GM10248 (cell line): ENCODE results near the gene TANC1.

Source experiments
- CTCF ChIA-PET: fragments of 300-600 bp; sonication (Branson Sonifier 250); formaldehyde crosslinking; extraction: SDS; loops from one replicate; lab custom pipeline; 2021; ENCODE audit warnings: antibody characterized with exemption; lab: Yijun Ruan, JAX
- POLR2A ChIA-PET: fragments of 350-650 bp; sonication (Branson Sonifier 250); formaldehyde crosslinking; extraction: SDS; loops from one replicate; lab custom pipeline; 2020; ENCODE audit warnings: antibody characterized with exemption; lab: Yijun Ruan, JAX
- DNase-seq: peaks from one replicate; pipeline ENCODE4 v3.0.0; 2012; ENCODE audit errors: extremely low spot score
- TF ChIP-seq, protein P1 (sequence below): IDR thresholded peaks from 2 replicates; pipeline ENCODE4 v1.5.1; 2012; ENCODE audit warnings: mild to moderate bottlenecking, low read depth; ENCODE audit errors: extremely low read depth, missing control alignments, control extremely low read depth

The TANC1 gene

GRCh38 chr2:159077869-159078268 lies 109.4 kb downstream of the TANC1 start:
- TF ChIP-seq, protein P1, sequence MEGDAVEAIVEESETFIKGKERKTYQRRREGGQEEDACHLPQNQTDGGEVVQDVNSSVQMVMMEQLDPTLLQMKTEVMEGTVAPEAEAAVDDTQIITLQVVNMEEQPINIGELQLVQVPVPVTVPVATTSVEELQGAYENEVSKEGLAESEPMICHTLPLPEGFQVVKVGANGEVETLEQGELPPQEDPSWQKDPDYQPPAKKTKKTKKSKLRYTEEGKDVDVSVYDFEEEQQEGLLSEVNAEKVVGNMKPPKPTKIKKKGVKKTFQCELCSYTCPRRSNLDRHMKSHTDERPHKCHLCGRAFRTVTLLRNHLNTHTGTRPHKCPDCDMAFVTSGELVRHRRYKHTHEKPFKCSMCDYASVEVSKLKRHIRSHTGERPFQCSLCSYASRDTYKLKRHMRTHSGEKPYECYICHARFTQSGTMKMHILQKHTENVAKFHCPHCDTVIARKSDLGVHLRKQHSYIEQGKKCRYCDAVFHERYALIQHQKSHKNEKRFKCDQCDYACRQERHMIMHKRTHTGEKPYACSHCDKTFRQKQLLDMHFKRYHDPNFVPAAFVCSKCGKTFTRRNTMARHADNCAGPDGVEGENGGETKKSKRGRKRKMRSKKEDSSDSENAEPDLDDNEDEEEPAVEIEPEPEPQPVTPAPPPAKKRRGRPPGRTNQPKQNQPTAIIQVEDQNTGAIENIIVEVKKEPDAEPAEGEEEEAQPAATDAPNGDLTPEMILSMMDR, result no peak
- POLR2A ChIA-PET, result no interaction called here
- CTCF ChIA-PET, result no interaction called here

GRCh38 chr2:159078443-159078842 lies 110.0 kb downstream of the TANC1 start:
- ChIA-PET CTCF (no interaction called here), POLR2A (no interaction called here)
- TF ChIP-seq, protein P1, result no peak
- DNase-seq, result no peak

More at GRCh38 chr2:159077869-159078268, 109.4 kb downstream of the TANC1 start:
- DNase-seq, result no peak

- no peak for DNase-seq
- TF ChIP-seq, protein P1, result no peak
- ChIA-PET POLR2A (no interaction called here), CTCF (interaction anchor here (1.2 kb wide), 1 partner anchor 38 kb away, joined by 3 read pairs; no protein-coding TSS in a partner anchor)
Observed at GRCh38 chr2:159080641-159081040, 112.2 kb downstream of the TANC1 start.

DNA sequence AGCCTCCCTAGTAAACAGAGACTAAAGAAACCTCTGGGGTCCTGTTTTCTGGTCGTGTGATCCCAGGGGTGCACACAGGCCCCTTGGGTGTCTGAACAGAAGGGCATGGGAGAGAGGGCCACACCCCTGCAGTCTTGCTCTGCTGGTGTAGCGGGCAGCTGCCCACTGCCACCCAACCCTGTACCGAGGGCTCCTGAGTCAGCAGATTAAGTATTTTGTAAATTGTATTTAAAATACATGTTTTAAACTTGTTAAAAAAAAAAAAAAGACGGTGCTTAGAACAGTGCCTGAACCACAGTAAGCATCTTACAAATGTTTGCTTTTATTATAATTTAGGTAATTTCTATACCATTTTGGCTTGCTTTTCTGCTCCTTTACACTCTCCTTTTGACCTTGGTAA lies 113.7 kb downstream of the TANC1 start:
- CTCF ChIA-PET, result no interaction called here
- DNase-seq, result no peak
- POLR2A ChIA-PET, result no interaction called here
- TF ChIP-seq, protein P1, result no peak

DNA sequence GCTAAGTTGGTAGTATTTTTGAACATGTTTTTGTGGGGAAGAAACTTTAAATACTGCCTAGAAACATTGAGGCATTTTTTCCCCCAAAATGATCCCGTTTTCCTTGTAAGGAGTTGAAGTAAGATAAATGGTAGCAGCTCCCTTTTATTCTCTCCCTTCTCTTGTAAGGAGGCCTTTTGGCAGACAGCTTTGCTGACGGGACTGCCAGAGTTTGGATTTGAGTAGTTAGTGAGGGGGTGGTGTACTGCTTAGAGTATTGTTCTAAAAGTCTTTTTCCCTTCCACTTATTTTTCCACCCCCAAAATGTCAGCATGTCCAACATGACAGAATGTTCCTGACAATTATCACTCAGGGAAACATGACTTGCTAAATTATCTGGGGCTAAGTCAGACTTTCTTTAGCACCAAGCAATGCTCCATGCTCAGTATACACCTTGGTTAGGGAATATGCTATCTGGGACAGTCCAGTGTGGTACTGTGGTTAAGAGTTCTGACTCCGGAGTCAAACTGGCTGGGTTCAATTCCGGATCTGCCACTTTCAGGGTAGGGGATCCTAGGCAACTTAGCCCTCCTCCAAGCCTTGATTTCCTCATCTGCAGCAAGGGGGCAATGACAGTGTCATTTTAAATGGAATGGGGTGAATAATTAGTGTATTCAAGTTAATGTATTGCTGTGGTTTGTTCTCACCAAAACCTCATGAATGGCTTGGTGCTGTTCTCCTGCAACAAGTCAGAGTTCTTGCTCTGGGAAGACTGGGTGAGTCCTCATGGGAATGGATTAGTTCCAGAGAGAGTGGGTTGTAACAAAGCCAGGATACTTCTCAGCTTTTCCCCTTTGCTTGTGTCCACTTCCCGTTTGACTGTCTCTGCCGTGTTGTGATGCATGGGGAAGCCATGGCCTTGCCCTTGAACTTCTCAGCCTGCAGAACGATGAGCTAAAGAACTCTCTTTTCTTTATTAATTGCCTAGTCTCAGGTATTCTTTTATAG lies 116.2 kb downstream of the TANC1 start:
- no peak for DNase-seq
- ChIA-PET POLR2A (no interaction called here), CTCF (no interaction called here)
- TF ChIP-seq, protein P1, result no peak

DNA sequence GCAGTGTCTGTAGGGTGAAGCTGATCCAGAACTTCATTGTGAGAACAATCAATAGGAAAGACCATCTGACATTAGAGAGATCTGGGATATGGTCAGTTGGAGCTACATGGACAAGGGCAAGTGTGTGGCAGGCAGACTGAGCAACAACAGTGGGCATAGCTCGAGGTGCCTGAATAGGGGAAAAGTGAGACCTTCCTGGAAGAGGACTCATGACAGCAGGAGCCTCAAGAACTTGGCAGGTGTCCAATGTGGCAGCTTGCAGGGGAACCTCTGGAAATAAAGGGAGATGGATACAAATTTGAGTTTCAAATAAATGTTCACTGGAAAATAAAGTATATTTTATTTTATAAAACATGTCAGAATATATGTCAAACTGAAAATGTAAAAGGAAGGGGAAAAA lies 117.9 kb downstream of the TANC1 start:
- ChIA-PET POLR2A (no interaction called here), CTCF (no interaction called here)
- TF ChIP-seq, protein P1, result no peak
- no peak for DNase-seq
